HG03095 (cell line): Measurements from ENCODE around the gene RANBP2.
A peak's percentile ranks its signal among the peaks of the same experiment; 100 is the strongest.
"Not testable (repeated sequence)": the region's sequence is repeated elsewhere in the genome, so short reads cannot be mapped to it uniquely, and the experiment has no call there.

Experiments used
- ATAC-seq: cut with Tn5 transposase; IDR thresholded peaks from one replicate; pipeline ENCODE4 v1.9.1; 2021; ENCODE audit warnings: moderate library complexity; ENCODE audit not compliant: unreplicated experiment

The RANBP2 gene

DNA sequence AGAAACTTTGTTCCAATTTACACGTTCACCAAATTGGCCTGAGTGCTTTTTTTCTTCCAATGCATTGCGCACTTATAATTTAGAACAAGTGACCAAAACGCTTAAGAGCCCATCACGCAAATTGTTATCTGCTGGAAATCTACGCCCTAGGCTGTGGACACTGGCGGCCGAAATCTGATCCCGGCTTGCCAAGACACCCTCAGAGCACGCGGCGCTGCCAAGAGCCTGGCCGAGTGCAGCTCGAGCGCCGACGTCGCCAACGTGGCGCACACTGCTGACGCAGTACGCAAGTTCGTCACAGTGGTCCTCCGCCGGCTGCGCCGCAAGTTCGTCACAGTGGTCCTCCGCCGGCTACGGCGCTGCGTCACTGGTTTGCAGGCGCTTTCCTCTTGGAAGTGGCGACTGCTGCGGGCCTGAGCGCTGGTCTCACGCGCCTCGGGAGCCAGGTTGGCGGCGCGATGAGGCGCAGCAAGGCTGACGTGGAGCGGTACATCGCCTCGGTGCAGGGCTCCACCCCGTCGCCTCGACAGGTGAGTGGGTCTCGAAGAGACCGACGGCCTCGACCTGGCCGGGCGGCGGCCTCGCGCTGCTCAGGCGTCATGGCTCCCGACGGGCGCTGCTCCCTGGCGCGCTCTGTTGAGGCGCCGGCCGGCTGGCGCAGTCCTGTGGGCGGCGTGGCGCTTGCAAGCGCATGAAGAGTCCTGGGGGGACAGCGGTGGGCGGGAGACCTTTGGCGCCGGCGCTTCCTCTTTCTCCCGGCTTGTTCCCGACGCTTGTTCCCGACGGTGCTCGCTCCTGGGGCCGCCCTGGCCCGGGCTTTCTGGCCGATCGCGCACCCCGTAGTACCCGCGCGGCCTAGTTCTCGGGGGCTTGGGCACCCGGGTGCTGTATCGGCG, at the start of gene RANBP2:
RANBP2 (plus strand) TSS at position 334 of the 896 bp plus-strand sequence; CDS start at position 459, 125 bp downstream.
- ATAC-seq: peak; percentile 99

DNA sequence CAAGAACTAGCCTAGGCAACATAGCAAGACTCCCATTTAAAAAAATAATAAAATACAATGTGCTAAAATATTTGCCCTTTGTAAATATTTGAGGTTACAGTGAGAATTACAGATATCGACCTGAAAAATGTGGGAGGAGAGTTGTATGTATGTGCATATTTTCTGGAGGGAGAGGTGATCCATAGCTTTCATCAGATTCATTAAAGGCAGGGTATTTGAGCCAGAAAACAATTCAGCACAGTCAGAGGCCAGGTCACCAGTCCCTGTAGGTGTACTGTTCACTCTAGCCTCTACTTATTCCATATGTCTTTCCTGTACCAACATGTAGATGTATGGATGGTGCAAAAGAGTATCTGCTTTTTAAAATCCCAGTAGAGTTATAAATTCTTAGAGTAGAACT, 49.0 kb upstream of the RANBP2 start:
- ATAC-seq: not testable (repeated sequence)

DNA sequence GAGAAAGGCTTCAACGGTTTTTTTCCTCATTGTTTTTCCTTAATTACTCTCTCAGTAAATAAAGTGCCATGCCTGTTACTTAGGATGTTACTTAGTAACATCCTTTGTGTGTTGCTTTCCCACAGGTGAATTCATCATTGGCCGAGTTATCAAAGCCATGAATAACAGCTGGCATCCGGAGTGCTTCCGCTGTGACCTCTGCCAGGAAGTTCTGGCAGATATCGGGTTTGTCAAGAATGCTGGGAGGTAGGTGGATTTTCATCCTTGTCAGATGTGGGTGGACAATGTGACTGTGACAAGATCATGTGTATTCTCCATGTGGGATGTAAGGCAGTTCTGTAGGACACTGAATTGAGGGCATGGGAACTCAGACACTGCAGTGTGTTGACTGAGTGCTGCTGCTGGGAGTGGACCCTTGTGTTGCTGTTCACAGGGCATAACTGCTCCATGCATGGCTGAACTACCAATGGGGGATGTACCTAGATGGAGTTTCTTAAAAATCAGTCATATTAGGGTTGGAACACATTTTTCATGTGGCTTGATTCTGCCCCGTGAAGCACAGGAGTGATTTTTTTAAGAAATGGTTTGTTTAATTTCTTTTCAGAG, 47.0 kb upstream of the RANBP2 start:
- not testable (repeated sequence) for ATAC-seq

DNA sequence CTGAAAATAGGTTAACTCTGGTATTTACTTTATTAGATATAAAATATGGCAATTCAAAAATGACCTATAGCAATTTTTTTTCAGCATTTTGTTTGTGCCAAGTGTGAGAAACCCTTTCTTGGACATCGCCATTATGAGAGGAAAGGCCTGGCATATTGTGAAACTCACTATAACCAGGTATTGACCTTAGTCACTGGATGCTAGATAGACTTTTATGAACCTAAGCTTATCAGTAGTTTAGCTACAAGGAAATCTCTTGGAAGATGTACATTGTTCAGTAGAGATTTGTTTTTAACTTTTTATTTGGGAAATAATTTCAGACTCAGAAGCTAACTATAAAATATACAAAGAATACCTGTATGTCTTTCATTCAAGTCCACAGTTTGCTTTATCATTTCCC, 42.8 kb upstream of the RANBP2 start:
- ATAC-seq: not testable (repeated sequence)

DNA sequence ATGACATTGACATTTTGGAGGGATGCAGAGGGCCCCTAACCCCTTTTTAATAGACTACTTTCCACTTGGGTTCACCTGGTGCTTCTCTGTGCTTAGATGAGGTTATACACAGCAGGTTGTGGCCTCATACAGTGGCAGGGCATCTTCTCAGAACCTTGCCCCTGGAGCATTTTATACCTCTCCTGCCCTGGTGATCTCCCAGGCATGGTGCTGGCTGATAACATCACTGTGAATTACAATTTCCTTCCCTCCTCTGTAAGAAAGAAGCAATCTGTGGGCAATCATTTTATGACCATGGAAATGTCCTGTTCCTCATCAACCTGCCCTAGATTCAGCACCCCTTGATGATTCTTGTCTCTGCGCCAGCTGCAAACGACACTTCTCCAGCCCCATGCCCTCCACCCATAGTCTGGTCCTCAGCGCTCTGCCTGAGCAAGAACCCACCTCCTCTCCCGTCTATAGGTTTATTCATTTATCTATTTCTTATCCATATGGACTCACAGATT, 42.0 kb upstream of the RANBP2 start:
- not testable (repeated sequence) for ATAC-seq

DNA sequence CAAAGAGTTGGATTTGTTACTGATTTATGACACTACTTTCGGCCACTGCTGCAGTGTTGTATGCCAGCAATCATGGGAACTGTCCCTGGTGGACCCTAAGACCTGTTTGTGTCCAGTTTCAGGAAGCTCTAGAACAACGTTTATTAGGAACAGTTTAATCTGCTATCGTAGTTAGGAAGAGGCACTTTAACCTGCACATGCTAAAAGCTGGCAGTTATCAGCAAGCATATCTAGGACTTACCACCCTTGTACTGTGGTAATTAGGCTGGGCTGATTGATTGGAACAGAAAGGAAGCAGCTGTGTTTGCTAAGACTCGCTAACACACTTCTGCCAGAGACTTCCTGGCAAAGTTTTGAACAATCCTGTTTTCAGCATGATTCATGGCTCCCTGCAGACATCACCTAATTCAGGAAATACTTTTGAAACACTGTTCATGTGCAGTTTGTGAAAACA, 41.1 kb upstream of the RANBP2 start:
- ATAC-seq: not testable (repeated sequence)

DNA sequence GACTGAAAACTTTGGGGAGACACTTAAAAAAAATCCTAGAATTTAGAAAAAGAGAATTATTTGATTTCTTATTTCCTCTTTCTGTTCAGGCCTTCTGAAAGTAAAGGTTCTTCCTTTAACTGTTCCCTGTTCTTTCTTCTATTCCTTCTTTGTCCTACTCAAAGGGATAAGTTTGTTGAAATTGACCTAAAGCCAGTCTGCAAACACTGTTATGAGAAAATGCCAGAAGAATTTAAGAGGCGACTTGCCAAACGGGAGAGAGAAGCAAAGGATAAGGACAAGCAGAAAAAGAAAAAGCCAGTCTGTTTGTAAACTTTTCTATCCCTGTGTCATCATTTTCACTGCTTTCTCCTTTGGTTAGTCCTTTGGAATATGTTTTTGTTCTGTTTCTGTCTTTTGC, 38.5 kb upstream of the RANBP2 start:
- ATAC-seq: not testable (repeated sequence)

DNA sequence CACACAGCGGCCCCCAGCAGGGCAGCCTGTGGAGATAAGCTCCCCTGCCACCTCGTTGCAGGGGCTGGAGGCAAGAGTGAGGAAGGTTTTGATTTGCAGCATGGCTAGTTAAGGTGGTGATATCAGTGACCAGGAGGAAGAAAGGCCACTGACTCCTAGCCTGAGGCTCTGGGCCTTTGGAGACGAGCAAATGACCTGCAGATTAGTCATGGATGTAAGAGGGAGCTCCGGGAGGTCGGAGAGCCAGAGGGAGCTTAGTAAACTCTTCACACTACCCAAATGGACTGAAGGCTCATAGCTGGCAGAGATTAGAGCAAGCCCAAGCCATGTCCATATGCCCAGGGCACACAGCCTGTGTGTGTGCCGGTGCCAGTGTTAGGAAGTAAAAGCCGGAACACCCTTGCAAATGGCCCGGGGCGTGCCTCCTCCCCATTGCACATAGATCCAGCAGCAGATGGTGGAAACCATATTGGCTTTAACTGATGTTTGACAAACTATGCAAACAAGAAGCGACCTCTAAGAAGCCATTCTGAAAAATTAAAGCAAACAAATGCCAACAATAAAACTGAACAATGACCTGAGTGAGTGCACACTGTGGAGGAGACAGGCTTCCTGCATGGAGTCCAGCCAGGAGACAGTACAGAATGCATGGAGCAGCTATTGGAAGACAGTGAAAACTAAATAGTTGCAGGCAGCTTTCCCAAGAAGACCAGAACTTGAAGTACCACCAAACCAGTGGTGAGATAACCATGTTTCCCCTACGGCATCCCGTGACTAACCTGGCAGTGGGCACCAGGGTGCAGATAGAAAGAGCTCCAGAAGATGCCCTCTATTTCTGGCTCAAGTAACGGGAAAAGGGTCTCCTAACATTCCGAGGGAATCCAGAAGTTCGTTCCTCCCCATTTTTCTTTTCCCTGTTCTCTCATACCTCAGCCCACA, 30.2 kb upstream of the RANBP2 start:
- ATAC-seq: not testable (repeated sequence)

DNA sequence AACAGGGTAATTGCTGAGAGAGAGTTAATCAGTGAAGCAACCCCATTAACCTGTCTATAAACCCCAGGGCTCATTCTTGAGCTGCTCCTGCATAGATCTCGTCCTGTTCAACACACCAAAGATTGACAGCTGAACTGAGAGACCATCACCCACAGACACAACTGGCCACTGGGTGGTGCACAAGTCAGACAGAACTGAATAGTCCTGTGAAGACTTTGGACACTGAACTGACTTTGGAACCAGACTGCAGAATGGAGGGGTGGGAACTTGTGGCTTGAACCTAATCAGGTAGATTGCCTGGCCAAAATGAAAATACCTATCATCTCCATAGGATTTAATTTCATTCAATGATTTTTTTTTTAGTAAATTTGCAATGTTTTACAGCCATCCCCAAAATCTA, 29.3 kb upstream of the RANBP2 start:
- peak; percentile 68 for ATAC-seq

DNA sequence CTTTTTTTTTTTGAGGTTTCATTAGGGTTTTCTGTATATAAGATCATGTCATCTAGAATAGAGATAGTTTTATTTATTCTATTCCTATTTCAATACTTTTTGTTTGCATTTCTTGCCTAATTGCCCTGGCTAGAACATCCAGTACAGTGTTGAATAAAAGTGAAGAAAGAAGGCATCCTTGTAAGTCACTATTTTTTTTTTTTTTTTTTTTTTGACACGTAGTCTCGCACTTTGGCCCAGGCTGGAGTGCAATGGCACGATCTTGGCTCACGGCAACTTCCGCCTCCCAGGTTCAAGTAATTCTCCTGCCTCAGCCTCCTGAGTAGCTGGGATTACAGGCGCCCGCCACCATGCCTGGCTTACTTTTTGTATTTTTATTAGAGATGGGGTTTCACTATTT, 27.8 kb upstream of the RANBP2 start:
- ATAC-seq: no peak

DNA sequence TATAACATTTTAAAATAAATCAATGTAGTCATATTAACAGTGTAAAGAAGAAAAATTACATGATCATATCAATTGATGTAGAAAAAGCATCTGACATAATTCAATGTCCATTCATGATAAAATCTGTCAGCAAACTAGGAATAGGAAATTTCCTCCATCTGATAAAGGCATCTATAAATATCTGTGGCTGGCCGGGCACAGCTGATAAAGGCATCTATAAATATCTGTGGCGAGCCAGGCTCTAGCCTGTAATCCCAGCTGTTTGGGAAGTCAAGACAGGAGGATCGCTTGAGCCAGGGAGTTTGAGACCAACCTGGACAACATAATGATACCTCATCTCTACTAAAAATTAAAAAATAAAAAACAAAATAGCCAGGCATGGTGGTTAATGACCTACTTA, 18.1 kb upstream of the RANBP2 start:
- ATAC-seq: no peak

DNA sequence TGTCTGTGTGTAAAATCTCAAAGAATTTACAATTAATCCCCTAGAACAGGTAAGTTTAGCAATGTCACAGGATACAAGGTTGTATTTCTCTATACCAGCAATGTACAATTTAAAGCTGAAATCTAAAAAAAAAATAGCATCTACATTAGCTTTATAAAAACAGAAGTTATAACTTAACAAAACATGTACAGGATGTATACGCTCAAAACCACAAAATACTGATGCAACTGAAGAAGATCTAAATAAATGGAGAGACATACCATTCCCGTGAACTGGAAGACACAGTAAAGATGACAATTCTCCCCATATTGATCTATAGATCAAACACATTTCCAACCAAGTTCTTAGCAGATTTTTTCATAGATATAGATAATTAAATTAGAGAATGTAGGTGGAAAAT, 17.5 kb upstream of the RANBP2 start:
- ATAC-seq: no peak

DNA sequence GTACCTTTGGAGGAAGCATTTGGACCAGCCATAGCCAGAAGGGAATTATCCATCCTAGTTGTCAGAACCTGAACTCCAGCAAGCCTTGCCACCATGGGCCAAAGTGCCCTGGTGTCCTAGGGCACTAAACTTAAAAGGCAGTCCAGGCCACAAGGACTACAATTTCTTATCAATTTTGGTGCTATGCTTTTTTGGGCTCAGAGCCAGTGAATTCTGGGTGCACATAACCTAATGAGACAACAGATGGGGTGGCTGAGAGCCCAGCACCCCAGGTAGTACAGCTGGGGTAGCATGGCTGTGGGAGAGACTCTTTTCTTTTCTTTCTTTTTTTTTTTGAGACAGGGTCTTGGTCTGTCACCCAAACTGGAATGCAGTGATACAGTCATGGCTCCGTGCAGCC, 14.4 kb upstream of the RANBP2 start:
- no peak for ATAC-seq

DNA sequence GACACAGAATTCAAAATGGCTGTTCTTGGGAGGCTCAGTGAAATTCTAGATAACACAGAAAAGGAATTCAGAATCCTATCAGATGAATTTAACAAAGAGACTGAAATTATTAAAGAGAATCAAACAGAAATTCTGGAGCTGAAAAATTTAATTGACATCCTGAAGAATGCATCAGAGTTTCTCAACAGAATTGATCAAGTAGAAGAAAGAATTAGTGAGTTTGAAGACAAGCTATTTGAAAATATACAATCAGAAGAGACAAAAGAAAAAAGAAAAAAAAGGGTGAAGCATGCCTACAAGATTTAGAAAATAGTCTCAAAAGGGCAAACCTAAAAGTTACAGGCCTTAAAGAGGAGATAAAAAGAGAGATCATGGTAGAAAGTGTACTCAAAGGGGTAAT, 12.0 kb upstream of the RANBP2 start:
- no peak for ATAC-seq

DNA sequence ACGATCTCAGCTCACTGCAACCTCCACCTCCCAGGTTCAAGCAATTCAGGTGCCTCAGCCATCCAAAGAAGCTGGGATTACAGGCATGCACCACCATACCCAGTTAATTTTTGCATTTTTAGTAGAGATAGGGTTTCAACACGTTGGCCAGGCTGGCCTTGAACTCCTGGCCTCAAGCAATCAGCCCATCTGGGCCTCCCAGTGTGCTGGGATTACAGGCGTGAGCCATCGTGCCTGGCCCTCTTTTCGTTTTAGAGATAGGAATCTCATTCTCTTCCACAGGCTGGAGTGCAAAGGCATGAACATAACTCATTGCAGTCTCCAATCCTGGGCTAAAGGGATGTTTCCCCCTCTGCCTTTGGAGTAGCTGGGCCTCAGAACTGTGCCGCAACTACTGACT, 2.3 kb upstream of the RANBP2 start:
- not testable (repeated sequence) for ATAC-seq

DNA sequence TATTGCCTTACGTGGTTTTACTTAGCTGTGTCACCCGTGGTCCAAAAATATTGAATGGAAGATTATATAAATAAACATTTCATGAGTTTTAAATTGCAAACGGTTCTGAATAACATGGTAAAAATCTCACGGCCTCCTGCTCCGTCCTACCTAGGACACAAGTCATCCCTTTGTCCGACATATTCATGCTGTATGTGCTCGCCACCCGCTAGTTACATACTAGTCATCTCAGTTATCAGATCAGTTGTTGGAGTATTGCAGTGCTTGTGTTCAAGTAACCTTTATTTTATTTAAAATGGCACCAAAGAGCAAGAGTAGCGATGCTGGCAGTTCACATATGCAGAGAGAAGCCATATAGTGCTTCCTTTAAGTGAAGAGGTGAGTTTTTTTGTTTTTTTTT, 6.8 kb downstream of the RANBP2 start:
- not testable (repeated sequence) for ATAC-seq

DNA sequence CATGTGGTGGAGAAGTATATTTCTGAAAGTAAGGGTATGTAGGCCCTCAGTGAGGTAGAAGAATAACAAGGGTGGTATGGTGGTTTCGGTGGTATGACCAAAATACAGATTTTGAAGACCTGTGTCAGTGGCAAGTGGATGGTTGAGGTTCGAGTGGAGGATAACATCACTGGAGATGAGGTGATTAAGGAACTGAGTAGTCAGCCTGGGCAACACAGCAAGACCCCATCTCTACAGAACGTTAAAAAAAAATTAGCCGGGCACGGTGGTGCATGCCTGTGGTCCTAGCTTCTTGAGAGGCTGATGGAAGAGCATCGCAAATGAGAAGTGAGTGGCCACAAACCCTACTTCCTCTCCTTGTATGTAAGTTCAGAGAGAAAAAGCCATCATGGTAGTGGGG, 15.4 kb downstream of the RANBP2 start:
- not testable (repeated sequence) for ATAC-seq

DNA sequence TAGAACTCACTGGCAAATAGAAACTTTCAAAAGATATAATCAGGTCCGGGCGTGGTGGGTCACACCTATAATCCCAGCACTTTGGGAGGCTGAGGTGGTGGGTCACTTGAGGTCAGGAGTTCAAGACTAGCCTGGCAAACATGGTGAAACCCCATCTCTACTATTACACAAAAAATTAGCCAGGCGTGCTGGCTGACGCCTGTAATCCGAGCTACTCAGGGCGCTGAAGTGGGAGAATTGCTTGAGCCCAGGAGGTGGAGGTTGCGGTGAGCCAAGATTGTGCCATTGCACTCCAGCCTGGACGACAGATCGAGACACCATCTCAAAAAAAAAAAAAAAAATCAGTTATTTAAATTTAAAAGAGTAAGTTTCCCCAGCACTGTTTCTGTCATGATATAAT, 38.7 kb downstream of the RANBP2 start:
- not testable (repeated sequence) for ATAC-seq

DNA sequence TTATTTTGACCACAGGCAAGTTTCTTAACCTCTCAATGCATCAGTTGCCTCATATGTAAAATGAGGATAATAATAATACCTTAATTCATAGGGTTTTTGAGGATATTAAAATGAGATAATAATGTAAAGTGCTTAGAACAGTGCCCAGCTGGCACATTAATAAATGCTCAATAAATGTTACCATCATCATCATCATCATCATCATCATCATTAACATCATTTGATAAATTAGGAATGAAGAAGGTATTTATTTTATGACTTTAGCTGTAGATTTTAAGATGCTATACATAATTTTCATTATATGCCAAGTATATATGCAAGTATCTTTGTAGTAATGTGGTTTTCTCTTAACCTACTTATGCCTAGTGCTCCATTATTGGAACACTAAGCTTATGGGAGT, 43.3 kb downstream of the RANBP2 start:
- not testable (repeated sequence) for ATAC-seq

DNA sequence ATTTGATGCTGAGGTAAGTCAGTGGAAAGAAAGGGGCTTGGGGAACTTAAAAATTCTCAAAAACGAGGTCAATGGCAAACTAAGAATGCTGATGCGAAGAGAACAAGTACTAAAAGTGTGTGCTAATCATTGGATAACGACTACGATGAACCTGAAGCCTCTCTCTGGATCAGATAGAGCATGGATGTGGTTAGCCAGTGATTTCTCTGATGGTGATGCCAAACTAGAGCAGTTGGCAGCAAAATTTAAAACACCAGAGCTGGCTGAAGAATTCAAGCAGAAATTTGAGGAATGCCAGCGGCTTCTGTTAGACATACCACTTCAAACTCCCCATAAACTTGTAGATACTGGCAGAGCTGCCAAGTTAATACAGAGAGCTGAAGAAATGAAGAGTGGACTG, 47.4 kb downstream of the RANBP2 start:
- ATAC-seq: not testable (repeated sequence)

DNA sequence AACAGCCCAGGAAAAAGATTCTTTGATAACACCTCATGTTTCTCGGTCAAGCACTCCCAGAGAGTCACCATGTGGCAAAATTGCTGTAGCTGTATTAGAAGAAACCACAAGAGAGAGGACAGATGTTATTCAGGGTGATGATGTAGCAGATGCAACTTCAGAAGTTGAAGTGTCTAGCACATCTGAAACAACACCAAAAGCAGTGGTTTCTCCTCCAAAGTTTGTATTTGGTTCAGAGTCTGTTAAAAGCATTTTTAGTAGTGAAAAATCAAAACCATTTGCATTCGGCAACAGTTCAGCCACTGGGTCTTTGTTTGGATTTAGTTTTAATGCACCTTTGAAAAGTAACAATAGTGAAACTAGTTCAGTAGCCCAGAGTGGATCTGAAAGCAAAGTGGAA, 48.6 kb downstream of the RANBP2 start:
- not testable (repeated sequence) for ATAC-seq
